SJSA1 (cell line): ENCODE results near the gene HTR3E. TPM values are rescaled to one million over a fixed set of nuclear protein-coding genes. Genes with fewer than 3 reads are reported as not detected.
"Not testable (repeated sequence)": the region's sequence is repeated elsewhere in the genome, so short reads cannot be mapped to it uniquely, and the experiment has no call there.

Source experiments
- DNase-seq, 2 experiments: peaks; one replicate each; pipeline ENCODE4 v3.0.0-alpha.2; 2015 to 2020; ENCODE audit warnings: low spot score in 2 of 2, low read depth in 1 of 2
- H3K27ac ChIP-seq: fragments of 250-450 bp; sonication (Bioruptor Pico); 2 replicates; pipeline ENCODE4 v1.5.1; 2020; ENCODE audit warnings: mild to moderate bottlenecking, moderate library complexity
- H3K27me3 ChIP-seq: fragments of 250-450 bp; sonication (Bioruptor Pico); replicated peaks from 2 replicates; pipeline ENCODE4 v1.5.1; 2020; ENCODE audit warnings: mild to moderate bottlenecking, moderate library complexity
- H3K36me3 ChIP-seq: fragments of 250-450 bp; sonication (Bioruptor Pico); 2 replicates; pipeline ENCODE4 v1.5.1; 2020; ENCODE audit warnings: mild to moderate bottlenecking
- H3K4me1 ChIP-seq: fragments of 250-450 bp; sonication (Bioruptor Pico); replicated peaks from 2 replicates; pipeline ENCODE4 v1.6.1; 2021; ENCODE audit warnings: mild to moderate bottlenecking
- H3K4me3 ChIP-seq: fragments of 250-450 bp; sonication (Bioruptor Pico); 2 replicates; pipeline ENCODE4 v1.5.1; 2020; ENCODE audit warnings: mild to moderate bottlenecking
- H3K9me3 ChIP-seq: fragments of 250-450 bp; sonication (Bioruptor Pico); replicated peaks from 2 replicates; pipeline ENCODE4 v1.5.1; 2020; ENCODE audit warnings: mild to moderate bottlenecking
- total RNA-seq: library from RNA; depleted of rRNA; stranded (reverse); fragments of >200 nt; shearing (Covaris generic); gene quantifications from 2 replicates; pipeline ENCODE4 v1.2.3, GENCODE V29; 2014; rRNA removed

The HTR3E gene
- not detected in 2 replicates for total RNA-seq

DNA sequence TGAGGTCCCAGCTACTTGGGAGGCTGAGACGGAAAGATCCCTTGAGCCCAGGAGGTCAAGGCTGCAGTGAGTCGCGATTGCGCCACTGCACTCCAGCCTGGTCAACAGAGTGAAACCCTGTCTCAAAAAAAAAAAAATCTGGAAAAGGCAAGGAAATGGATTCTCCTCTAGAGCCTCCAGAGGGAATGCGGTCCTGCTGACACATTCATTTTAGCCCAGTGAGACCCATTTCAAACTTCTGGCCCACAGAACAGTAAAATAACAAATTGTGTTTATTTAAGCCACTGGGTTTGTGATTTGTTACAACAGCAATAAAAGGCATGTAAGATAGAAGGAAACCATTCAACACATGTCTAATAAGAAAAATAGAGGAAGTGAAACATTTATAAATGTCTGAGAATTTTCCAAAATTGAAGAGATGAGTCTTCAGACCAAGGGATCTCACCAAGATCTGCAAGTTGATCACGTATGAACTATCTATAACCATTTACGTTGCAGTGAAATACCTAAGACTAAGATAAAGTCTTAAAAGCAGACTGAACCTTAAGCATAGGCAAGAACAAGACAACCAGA lies at the start of gene HTR3E:
Gene HTR3E (plus strand): TSS at position 254 of the 573 bp plus-strand sequence. CDS start 466 bp downstream, outside the sequence.
- H3K36me3 ChIP-seq = no peaks in the 10 kb centered on the region
- no peak within 1 kb of the TSS for H3K27ac ChIP-seq
- no peaks in the 10 kb centered on the region for H3K27me3 ChIP-seq
- H3K4me3 ChIP-seq = no peak within 1 kb of the TSS
- no peak for DNase-seq
- H3K9me3 ChIP-seq = peaks cover 6% of the 10 kb centered on the region
- no peaks in the 10 kb centered on the region; the same call in 1 of the 2 replicates for H3K4me1 ChIP-seq

- Histone ChIP-seq H3K27ac (no peak overlapping the region), H3K4me3 (no peak overlapping the region), H3K36me3 (no peaks in the 10 kb centered on the region), H3K9me3 (no peaks in the 10 kb centered on the region), H3K27me3 (no peaks in the 10 kb centered on the region), H3K4me1 (peaks cover 8% of the 10 kb centered on the region)
- DNase-seq = no peak
Observed at GRCh38 chr3:184050217-184050847, 46.5 kb upstream of the HTR3E start.

DNA sequence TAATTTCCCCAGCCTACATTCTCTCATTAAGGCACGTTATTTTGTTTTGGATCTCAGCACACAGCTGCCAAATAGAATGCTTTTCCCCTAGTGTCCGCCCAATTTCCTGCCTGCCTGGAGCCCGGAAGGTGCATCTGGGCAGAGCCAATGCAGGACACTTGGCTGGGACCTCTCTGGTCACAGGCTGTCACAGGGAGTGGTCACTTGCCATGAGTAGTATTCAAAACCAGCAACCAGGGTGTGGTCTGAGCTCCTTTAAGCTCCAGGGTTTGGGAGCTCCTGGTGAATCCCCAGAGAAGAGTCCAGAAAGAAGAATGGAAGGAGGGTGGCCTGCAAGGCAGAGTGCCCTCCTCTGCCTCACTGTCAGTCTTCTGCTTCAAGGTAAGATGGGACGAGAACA lies 44.1 kb upstream of the HTR3E start, which contains the start of gene HTR3C:
Gene HTR3C (plus strand): TSS at position 281 of the 400 bp plus-strand sequence. CDS start 34 bp downstream, at position 315.
- DNase-seq = no peak
- H3K27ac ChIP-seq = no peak within 1 kb of the TSS
- H3K36me3 ChIP-seq = no peaks in the 10 kb centered on the region
- H3K4me3 ChIP-seq = no peak within 1 kb of the TSS
- H3K4me1 ChIP-seq = peaks cover 4% of the 10 kb centered on the region
- no peaks in the 10 kb centered on the region for H3K27me3 ChIP-seq
- no peaks in the 10 kb centered on the region for H3K9me3 ChIP-seq

DNA sequence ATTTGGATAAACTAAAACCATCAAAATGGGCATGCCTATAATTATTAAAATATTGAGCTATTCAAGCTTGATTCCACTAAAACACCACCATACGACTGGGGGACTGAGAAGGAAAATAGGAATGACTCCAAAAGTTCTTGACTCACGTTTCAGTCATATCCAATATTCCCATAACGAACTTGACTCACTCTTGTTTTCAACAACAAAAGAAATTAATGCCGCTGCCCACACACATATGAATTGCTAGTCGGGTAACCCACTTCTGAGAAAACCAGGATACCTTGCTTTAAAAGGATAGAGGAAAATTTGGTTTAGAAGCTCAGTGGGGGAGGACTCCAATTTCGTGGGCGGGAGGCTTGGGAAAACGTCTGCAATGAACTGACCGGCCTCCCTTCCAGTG lies 38.8 kb upstream of the HTR3E start:
- Histone ChIP-seq H3K4me1 (peaks cover 18% of the 10 kb centered on the region), H3K9me3 (no peaks in the 10 kb centered on the region), H3K4me3 (no peak overlapping the region), H3K27me3 (no peaks in the 10 kb centered on the region), H3K36me3 (no peaks in the 10 kb centered on the region), H3K27ac (no peak overlapping the region; the same call in 1 of the 2 replicates)
- peak; percentile 34 to 48 for DNase-seq

DNA sequence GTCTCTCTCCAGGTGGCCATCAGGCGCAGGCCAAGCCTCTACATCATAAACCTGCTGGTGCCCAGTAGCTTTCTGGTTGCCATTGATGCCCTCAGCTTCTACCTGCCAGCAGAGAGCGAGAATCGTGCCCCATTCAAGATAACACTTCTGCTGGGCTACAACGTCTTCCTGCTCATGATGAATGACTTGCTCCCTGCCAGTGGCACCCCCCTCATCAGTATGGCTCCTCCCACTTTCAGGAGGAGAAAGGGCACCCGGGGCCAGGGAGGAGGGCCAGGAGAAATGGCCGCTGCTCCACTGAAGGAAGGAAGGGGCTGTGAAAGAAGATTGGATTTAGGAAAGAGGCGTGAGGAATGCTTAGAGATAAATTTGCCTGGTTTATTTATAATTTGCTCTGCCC lies 37.4 kb upstream of the HTR3E start:
- no peaks in the 10 kb centered on the region for H3K27me3 ChIP-seq
- H3K4me3 ChIP-seq = no peak overlapping the region
- no peak for DNase-seq
- no peak overlapping the region for H3K27ac ChIP-seq
- H3K36me3 ChIP-seq = no peaks in the 10 kb centered on the region
- no peaks in the 10 kb centered on the region for H3K9me3 ChIP-seq
- H3K4me1 ChIP-seq = peaks cover 18% of the 10 kb centered on the region

DNA sequence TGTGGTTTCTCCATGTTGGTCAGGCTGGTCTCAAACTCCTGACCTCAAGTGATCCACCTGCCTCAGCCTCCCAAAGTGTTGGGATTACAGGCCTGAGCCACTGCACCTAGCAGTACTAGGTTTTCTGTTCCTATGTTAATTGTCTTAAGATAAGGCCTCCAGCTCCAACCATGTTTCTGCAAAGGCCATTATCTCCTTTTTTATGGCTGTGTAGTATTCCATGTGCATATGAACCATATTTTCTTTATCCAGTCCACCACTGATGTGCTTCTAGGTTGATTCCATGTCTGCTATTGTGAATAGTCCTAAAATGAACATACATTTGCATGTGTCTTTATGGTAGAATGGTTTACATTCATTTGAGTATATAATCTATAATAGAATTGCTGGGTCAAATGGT lies 34.2 kb upstream of the HTR3E start:
- Histone ChIP-seq H3K9me3 (no peaks in the 10 kb centered on the region), H3K4me1 (peaks cover 41% of the 10 kb centered on the region), H3K36me3 (no peaks in the 10 kb centered on the region), H3K27ac (no peak overlapping the region), H3K4me3 (no peak overlapping the region), H3K27me3 (no peaks in the 10 kb centered on the region)
- no peak for DNase-seq

GRCh38 chr3:184066211-184066610 lies 30.7 kb upstream of the HTR3E start:
- Histone ChIP-seq H3K27me3 (no peaks in the 10 kb centered on the region), H3K27ac (no peak overlapping the region; the same call in 1 of the 2 replicates), H3K4me1 (peaks cover 30% of the 10 kb centered on the region), H3K36me3 (no peaks in the 10 kb centered on the region), H3K4me3 (no peak overlapping the region), H3K9me3 (no peaks in the 10 kb centered on the region)
- DNase-seq = peak; percentile 53 to 68

GRCh38 chr3:184067573-184068055 lies 29.2 kb upstream of the HTR3E start:
- no peak overlapping the region for H3K4me3 ChIP-seq
- DNase-seq = peak in 1 of 2 experiments; percentile 16
- peaks cover 30% of the 10 kb centered on the region for H3K4me1 ChIP-seq
- H3K27ac ChIP-seq = peak overlapping the region; percentile 33
- H3K36me3 ChIP-seq = no peaks in the 10 kb centered on the region
- H3K27me3 ChIP-seq = no peaks in the 10 kb centered on the region
- H3K9me3 ChIP-seq = no peaks in the 10 kb centered on the region

DNA sequence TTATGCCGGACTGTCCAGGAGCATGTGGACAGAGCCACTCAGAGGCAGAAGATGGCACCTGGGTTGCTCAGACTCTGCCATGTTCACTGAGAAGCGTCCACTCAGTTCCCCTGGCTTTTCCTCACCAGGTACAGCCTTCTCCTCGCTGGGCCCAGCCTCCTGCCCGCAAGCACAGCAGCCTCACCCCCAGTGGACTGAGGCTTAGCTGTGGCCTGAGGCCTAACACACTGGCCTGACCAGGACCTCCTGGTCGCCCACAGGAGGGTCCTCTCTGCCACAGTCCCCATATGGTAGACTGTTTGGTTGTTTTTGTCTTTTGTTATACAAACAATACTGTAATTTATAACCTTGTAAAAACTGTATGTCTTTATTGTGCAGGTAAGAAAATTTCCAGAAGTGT lies 28.5 kb upstream of the HTR3E start:
- DNase-seq = no peak
- H3K27me3 ChIP-seq = no peaks in the 10 kb centered on the region
- no peaks in the 10 kb centered on the region for H3K9me3 ChIP-seq
- no peak overlapping the region for H3K4me3 ChIP-seq
- no peaks in the 10 kb centered on the region for H3K36me3 ChIP-seq
- H3K4me1 ChIP-seq = peaks cover 30% of the 10 kb centered on the region
- H3K27ac ChIP-seq = no peak overlapping the region

DNA sequence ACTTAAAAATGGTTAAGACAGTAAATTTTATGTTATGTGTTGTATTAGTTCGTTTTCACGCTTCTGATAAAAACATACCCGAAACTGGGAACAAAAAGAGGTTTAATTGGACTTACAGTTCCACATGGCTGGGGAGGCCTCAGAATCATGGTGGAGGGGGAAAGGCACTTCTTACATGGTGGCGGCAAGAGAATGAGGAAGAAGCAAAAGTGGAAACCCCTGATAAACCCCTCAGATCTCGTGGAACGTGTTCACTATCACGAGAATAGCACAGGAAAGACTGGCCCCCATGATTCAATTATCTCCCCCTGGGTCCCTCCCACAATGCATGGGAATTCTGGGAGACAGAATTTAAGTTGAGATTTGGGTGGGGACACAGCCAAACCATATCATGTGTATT lies 25.7 kb upstream of the HTR3E start:
- H3K27ac ChIP-seq, H3K9me3 ChIP-seq, DNase-seq, H3K36me3 ChIP-seq, H3K27me3 ChIP-seq, H3K4me3 ChIP-seq: not testable (repeated sequence)
- peaks cover 19% of the 10 kb centered on the region for H3K4me1 ChIP-seq

GRCh38 chr3:184073621-184074020 lies 23.2 kb upstream of the HTR3E start:
- Histone ChIP-seq H3K27ac (no peak overlapping the region), H3K27me3 (no peaks in the 10 kb centered on the region), H3K4me1 (peaks cover 6% of the 10 kb centered on the region), H3K4me3 (no peak overlapping the region), H3K36me3 (no peaks in the 10 kb centered on the region), H3K9me3 (no peaks in the 10 kb centered on the region)
- DNase-seq = no peak

- H3K27me3 ChIP-seq = no peaks in the 10 kb centered on the region
- peaks cover 14% of the 10 kb centered on the region for H3K4me1 ChIP-seq
- no peaks in the 10 kb centered on the region for H3K36me3 ChIP-seq
- no peak for DNase-seq
- H3K9me3 ChIP-seq = no peaks in the 10 kb centered on the region
- H3K4me3 ChIP-seq = no peak overlapping the region
- H3K27ac ChIP-seq = no peak overlapping the region
Observed at GRCh38 chr3:184075901-184076300, 21.0 kb upstream of the HTR3E start.

DNA sequence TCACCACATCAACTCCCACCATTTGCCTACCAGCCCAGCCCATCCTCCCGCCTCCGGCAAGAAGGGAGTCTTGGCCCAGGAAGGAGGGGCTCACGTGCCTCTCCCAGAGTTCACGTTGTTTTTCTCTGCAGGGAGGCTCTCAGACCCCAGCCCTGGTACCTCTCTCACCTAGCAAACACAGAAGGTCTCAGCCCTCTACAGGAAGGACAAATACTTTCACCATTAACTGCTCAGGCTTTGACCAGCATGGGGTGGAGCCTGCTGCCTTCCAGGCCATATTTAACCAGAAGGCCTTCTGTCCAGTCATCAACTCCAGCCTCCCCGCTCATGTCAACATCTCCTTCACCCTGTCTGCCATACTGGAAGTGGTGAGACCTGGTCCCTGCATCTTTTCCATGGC lies 19.0 kb upstream of the HTR3E start:
- no peak for DNase-seq
- Histone ChIP-seq H3K36me3 (no peaks in the 10 kb centered on the region), H3K4me3 (no peak overlapping the region), H3K27ac (no peak overlapping the region), H3K4me1 (peaks cover 14% of the 10 kb centered on the region), H3K27me3 (no peaks in the 10 kb centered on the region), H3K9me3 (no peaks in the 10 kb centered on the region)

DNA sequence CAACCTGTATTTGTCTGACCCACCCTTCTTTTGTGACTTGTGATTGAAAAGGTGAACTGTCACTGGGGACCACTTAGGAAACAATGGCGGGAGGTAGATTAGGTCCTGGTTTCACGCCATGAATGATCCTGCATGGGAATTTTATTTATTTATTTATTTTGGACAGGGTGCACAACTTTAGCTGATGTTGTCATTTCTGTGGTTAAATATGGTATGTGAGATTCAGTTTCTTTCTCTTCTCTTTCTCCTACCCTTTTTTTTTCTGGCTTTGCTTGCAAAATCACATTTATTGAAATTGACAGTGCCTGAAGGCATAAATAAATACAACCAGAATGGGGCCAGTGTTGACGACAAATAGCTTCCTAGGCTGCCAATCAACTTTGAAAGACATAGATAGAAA lies 18.0 kb upstream of the HTR3E start:
- H3K4me1 ChIP-seq = peaks cover 14% of the 10 kb centered on the region
- no peak overlapping the region for H3K4me3 ChIP-seq
- H3K27me3 ChIP-seq = no peaks in the 10 kb centered on the region
- no peaks in the 10 kb centered on the region for H3K36me3 ChIP-seq
- DNase-seq = peak in 1 of 2 experiments; percentile 63
- H3K27ac ChIP-seq = 0 out of 2 replicates have a peak overlapping the region, but pooled peaks have one; percentile 8
- H3K9me3 ChIP-seq = no peaks in the 10 kb centered on the region
